HFFc6 (cell line): ENCODE data around the gene AIM2. TPM values are rescaled to one million over a fixed set of nuclear protein-coding genes. Genes with fewer than 3 reads are reported as not detected.

Source experiments
- DNase-seq: peaks from one replicate; pipeline ENCODE4 v3.0.0-alpha.2; 2018
- H3K27ac Mint-ChIP-seq: 2 replicates; pipeline ENCODE4 v1.8.0; 2020; ENCODE audit warnings: mild to moderate bottlenecking, mixed read lengths
- H3K27me3 Mint-ChIP-seq: 2 replicates; pipeline ENCODE4 v1.8.0; 2021; ENCODE audit warnings: mild to moderate bottlenecking, moderate library complexity, mixed read lengths; ENCODE audit not compliant: insufficient read depth
- H3K36me3 Mint-ChIP-seq: 2 replicates; pipeline ENCODE4 v1.8.0; 2021; ENCODE audit warnings: low read depth, mixed read lengths
- H3K4me1 Mint-ChIP-seq: 2 replicates; pipeline ENCODE4 v1.8.0; 2020; ENCODE audit warnings: low read depth, mixed read lengths
- H3K4me3 Mint-ChIP-seq: 2 replicates; pipeline ENCODE4 v1.8.0; 2020; ENCODE audit warnings: mild to moderate bottlenecking, moderate library complexity, mixed read lengths
- H3K9me3 Mint-ChIP-seq: 2 replicates; pipeline ENCODE4 v1.8.0; 2020; ENCODE audit warnings: mild to moderate bottlenecking, mixed read lengths
- CTCF ChIP-seq: fragments of 200-600 bp; sonication (generic); IDR thresholded peaks from 2 replicates; pipeline ENCODE4 v1.5.0; 2021; ENCODE audit warnings: antibody characterized with exemption, mild to moderate bottlenecking
- total RNA-seq, 6 experiments: library from RNA; stranded (reverse); fragmentation: NEBNext Ultra II Directional; extraction: Animal tissue kit (Norgen Biotek cat#: 25700); gene quantifications; 2 replicates in 1 of 6; 3 replicates in 5 of 6; pipeline ENCODE4 v1.2.3, GENCODE V29; 2021

The AIM2 gene
- total RNA-seq, 6 experiments from 2014 or later, result 0.13 TPM; not detected in 5

GRCh38 chr1:159065106-159065505, 11.5 kb downstream of the AIM2 start:
- H3K9me3 Mint-ChIP-seq, result no peaks in the 10 kb centered on the region
- H3K4me1 Mint-ChIP-seq, result peaks cover 8% of the 10 kb centered on the region; the same call in 1 of the 2 replicates
- no peak for DNase-seq
- no peak overlapping the region for H3K4me3 Mint-ChIP-seq
- peaks cover 5% of the 10 kb centered on the region for H3K27me3 Mint-ChIP-seq
- TF ChIP-seq CTCF, result no peak
- no peaks in the 10 kb centered on the region for H3K36me3 Mint-ChIP-seq
- no peak overlapping the region for H3K27ac Mint-ChIP-seq

GRCh38 chr1:159058751-159059150, 17.8 kb downstream of the AIM2 start:
- Mint-ChIP-seq H3K4me1 (peaks cover 11% of the 10 kb centered on the region), H3K9me3 (no peaks in the 10 kb centered on the region), H3K27ac (no peak overlapping the region), H3K27me3 (peaks cover 5% of the 10 kb centered on the region), H3K4me3 (no peak overlapping the region), H3K36me3 (peaks cover 23% of the 10 kb centered on the region; the same call in 1 of the 2 replicates)
- no peak for DNase-seq
- no peak for TF ChIP-seq CTCF

- TF ChIP-seq CTCF, result peak; percentile 30
- H3K36me3 Mint-ChIP-seq, result peaks cover 48% of the 10 kb centered on the region
- H3K27me3 Mint-ChIP-seq, result no peaks in the 10 kb centered on the region; the same call in 1 of the 2 replicates
- H3K9me3 Mint-ChIP-seq, result no peaks in the 10 kb centered on the region
- H3K4me1 Mint-ChIP-seq, result peaks cover 23% of the 10 kb centered on the region
- no peak overlapping the region for H3K4me3 Mint-ChIP-seq
- DNase-seq, result no peak
- no peak overlapping the region for H3K27ac Mint-ChIP-seq
These were observed 20.4 kb downstream of the AIM2 start for GRCh38 chr1:159056069-159056698.

- peaks cover 58% of the 10 kb centered on the region for H3K36me3 Mint-ChIP-seq
- TF ChIP-seq CTCF, result no peak
These were observed 21.4 kb downstream of the AIM2 start for GRCh38 chr1:159055181-159055641.

GRCh38 chr1:159054427-159054826, 22.1 kb downstream of the AIM2 start:
- Mint-ChIP-seq H3K27ac (peak overlapping the region; percentile 40), H3K36me3 (peaks cover 64% of the 10 kb centered on the region), H3K27me3 (no peaks in the 10 kb centered on the region; the same call in 1 of the 2 replicates), H3K9me3 (no peaks in the 10 kb centered on the region), H3K4me3 (no peak overlapping the region), H3K4me1 (peaks cover 23% of the 10 kb centered on the region)
- peak; percentile 13 for DNase-seq
- no peak for TF ChIP-seq CTCF

More at GRCh38 chr1:159055181-159055641, 21.4 kb downstream of the AIM2 start:
- no peak overlapping the region for H3K27ac Mint-ChIP-seq
- no peaks in the 10 kb centered on the region; the same call in 1 of the 2 replicates for H3K27me3 Mint-ChIP-seq
- no peak for DNase-seq
- peaks cover 23% of the 10 kb centered on the region for H3K4me1 Mint-ChIP-seq
- H3K9me3 Mint-ChIP-seq, result no peaks in the 10 kb centered on the region
- no peak overlapping the region for H3K4me3 Mint-ChIP-seq
